Kidney tubule cell (primary cell): Measurements from ENCODE around the gene RNF180.
A peak's percentile ranks its signal among the peaks of the same experiment; 100 is the strongest.
"Not testable (repeated sequence)": the region's sequence is repeated elsewhere in the genome, so short reads cannot be mapped to it uniquely, and the experiment has no call there.

ENCODE experiments used
- DNase-seq: peaks from one replicate; pipeline ENCODE4 v3.0.0-alpha.2; 2018; ENCODE audit warnings: low spot score

RNF180 gene

DNA sequence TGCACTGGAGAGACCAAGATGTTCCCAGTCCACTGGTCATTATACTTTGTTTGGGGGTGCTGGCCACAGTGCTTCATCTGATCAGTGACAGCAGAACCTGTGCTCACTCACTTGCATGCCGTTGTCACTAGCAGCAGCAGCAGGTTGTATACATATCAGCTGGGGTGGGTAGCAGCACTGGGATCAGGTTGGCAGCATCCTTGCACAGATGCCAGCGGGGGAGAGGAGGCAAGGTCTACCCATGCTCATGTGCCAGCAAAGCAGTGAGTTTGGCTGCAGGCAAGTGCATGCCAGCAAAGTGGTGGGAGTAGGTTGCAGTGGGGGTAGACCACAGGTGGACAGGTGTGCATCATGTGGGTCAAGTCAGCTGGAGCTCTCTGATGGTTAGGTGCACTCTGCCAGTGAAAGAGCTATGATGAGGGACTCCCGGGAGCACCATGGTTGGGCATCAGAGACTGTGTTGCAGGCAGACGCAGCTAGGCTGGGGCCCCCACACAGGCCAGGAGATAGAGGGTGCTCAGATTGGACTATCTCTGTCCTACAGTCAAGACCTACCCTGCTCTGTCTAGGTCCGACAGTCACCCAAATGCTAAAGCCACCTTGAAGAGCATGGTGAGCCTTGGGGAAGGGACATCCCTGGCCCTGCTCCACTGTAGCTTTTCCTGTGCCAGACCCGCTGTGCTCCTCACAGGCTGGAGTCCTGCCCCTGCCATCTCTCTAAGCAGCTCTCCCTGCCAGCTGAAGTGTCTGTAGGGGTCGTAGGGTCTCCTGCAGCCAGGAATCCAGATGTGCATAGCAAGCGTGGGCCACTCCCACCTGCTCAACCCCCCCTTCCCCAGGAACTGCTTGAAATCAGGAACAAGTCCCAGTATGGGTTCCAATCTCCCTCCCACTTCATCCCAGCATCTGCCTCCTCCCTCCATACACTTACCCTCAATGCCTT is 119.8 kb downstream of the RNF180 start:
- DNase-seq, result no peak

DNA sequence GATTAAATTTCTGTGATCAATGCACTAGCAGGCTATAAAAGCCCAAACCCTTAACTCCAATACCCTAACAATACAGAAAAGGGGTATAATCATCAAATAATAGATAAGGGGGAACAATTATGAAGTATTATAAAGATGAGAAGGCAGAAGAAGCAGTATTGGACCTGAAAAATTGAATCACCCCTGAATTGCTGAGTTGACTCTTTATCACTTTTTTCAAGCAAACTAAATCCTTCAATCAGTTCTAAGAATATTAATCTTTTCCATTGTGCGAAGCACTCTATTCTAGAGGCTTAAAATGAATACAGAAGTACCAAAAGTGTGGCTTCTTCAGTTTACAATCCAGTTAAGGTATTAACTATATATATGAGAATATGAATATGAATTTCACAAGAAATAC is 120.7 kb downstream of the RNF180 start:
- DNase-seq, result no peak

DNA sequence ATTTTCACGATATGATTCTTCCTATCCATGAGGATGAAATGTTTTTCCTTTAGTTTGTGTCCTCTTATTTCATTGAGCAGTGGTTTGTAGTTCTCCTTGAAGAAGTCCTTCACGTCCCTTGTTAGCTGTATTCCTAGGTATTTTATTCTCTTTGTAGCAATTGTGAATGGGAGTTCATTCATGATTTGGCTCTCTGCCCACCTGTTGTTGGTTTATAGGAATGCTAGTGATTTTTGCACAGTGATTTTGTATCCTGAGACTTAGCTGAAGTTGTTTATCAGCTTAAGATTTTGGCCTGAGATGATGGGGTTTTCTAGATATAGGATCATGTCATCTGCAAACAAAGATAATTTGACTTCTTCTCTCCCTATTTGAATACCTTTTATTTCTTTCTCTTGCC is 122.9 kb downstream of the RNF180 start:
- DNase-seq, result not testable (repeated sequence)

DNA sequence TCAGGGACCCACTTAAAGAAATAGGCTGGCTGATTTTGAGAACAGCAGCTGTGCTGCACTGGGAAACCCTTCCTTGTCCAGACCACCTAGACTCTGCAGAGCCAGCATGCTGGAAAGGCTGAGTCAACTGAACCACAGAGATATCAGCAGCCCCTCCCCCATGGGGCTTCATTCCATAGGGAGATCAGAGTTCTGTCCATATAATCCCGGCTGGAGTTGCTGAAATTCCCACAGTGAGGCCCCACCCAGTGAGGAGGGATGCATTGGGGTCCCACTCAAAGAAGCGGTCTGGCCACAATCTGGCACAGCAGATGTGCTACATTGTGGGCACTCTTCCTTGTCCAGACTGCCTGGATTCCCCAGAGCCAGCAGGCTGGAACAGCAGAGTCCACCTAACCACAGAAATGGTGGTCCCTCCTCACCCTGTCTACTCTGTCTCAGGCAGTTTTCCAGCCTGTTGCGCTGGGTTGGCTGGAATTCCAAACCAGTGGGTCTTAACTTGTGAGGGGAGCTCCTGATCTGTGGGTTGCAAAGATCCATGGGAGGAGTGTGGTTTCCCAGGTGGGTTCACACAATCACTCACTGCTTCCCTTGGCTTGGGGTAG is 127.1 kb downstream of the RNF180 start:
- peak; percentile 82 for DNase-seq

DNA sequence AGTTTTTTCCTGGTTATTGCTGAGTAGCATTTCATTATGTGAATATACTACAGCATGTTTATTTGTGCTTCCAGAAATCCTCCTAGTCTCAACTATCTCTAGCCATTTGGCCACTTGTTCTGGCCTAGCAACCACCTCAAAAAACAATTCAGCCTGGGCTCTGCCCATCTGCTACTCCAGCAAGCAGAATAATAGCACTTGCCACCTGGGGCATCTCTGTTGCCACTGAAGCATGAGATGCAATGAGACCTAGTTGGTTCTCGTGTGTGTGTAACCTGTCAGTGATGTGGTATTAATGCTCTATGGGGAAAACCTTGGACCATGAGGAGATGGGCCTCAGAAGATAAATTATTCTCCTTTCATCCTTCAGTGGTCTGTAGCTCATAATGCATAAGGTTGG is 129.5 kb downstream of the RNF180 start:
- DNase-seq, result peak; percentile 1

DNA sequence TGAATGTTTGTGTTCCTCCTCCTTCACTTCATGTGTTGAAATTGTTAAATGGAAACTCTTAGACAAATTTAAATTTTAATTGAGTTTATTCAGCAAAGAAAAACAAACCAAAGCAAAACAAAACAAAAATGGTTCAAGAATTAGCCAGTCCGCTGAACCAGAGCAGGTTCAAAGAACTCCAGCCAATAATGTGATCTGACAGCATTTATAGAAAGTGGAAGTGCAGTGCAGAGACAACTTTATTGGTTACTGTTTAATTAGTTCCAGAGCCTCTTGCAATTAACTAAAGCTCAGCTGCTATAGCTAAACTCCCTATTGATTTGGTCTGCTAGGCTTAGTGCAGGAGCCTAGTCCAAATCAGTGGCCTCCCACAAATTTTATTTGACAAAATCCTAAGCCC is 132.9 kb downstream of the RNF180 start:
- no peak for DNase-seq

DNA sequence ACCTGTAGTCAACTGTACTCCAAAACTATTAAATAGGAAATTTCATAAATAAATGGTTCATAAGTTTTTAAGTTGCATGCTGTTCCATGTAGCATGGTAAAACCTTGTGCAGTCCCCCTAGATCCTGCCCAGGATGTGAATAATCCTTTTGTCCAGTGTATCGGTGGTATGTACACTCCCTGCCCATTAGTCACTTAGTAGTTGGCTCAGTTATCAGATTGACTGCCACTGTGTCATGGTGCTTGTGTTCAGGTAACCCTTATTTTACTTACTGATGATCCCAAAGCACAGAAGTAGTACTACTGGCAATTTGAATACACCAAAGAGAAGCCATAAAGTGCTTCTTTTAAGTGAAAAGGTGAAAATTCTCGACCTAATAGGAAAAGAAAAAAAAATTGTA is 134.2 kb downstream of the RNF180 start:
- peak; percentile 80 for DNase-seq

DNA sequence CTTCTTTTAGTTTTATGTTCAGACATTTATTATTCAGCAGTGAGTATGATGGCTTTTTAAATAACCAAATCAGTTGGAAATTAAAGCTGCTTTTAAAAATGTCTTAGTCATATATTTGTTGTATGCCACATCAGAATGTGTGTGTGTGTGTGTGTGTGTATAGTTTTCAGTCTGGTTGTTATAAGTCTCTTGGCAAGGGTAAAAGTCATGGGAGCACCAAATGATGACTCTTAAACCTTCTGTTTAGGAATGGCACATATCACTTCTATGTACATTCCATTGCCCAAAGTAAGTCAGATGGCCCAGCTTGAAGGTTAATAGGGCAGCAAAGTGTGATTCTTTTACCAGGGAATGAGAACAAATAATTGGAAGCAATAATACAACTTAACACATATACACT is 135.9 kb downstream of the RNF180 start:
- DNase-seq, result peak; percentile 59

DNA sequence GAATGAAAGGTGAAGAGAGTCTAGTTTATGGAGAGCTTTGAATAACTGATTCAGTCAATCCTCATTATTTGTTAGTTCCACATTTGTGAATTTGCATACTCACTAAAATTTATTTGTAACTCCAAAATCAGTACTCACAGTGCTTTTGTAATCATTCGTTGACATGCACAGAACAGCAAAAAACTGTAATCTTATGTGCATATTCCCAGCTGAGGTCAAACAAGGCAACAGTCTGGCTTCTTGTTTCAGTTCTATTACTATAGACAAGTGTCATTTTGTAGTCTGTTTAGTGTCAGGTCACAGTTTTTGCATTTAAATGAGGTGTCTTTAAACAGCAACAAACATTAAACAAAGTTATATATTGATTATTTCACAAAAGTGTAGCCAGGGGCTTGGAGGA is 142.5 kb downstream of the RNF180 start:
- no peak for DNase-seq

DNA sequence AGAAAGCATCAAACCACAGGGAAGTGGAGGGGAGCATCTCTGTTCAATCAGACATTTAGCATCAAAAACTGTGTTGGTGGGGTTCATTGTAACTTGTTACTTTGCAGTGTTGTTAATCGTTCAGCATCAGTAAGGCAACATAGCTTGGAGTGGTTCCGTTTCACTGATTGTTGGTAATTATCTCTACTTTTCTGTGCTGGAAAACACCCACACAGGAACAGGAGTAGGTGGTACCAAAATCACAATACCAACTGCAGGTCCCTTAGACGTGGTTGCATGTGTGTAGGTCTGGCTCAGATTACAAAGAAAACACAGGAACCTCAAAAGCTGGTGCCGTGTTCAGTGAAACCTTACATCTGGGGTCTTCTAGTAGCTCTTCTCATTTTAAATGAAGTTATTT is 146.8 kb downstream of the RNF180 start:
- DNase-seq, result no peak

DNA sequence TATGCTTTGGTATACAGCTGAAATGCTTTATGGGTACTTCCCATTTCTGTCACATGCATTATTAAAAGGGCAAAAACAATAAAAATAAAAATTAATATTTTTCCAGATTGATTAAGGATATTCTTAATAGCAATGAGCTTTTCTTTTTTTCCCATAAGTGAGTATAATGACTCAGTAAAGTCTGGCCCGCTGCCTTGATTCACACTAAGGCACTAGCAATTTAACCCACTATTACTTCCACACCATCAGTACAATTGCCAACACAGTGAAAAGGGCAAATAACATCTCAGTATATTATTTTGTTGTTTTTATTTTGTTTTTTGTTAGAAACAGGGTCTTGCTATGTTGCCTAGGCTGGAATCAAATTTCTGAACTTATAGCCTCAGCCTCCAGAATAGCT is 150.1 kb downstream of the RNF180 start:
- DNase-seq, result no peak

DNA sequence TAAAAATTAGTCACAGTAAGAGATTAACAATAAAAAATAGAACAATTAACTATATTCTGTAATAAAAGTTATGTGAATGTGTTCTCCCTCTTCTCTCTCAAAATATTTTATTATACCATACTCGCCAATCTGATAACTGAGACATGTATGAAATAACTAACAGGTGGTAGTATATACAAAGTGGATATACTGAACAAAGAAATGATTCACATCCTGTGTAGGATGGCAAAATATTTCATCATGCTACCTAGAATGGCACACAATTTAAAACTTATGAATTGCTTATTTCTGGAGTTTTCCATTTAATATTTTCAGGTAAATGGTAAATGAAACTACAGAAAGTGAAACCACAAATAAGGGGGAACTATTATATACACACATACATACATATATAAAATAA is 152.5 kb downstream of the RNF180 start:
- peak; percentile 19 for DNase-seq

DNA sequence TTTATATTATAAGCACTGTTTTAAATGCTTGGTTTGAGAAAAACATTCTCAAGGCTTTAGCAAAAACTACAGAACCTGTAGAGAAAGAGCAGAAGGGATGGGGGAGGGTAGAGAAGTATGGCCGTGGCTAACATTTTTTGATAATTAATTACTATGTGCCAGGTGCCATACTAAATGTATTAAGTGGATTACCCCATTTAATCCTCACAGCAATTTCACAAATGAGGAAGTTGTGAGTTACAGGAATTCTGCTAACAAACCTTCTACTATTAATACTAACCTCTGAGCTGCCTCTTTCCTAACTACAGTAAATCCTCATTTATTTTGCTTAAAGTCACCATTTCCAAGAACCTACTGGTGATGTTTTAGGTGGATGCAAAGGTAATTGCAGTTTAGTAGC is 157.9 kb downstream of the RNF180 start:
- DNase-seq, result no peak

DNA sequence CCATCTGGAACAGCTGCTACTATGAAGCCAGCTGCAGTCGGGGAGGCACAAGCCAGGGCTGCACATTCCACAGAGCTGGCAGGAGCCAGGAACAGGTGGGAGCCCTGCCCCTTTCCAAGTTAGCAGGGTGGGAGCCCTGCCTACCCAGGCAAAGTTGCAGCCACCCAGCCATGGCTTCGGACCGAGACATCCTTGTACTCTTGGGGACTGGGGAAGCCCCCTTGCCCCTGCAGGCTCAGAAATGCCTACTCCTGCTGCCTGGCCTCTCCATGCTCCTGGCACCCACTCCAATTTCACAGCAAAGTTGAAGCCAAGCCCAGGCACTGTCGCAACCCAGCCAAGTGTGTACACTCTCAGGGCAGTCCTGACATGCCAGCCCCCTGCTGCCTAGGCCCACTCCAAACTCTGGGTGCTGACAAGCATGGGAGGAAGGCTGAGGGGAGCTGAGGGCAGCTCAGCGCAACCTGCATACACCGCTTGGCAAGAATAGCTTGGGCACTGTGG is 165.1 kb downstream of the RNF180 start:
- no peak for DNase-seq

DNA sequence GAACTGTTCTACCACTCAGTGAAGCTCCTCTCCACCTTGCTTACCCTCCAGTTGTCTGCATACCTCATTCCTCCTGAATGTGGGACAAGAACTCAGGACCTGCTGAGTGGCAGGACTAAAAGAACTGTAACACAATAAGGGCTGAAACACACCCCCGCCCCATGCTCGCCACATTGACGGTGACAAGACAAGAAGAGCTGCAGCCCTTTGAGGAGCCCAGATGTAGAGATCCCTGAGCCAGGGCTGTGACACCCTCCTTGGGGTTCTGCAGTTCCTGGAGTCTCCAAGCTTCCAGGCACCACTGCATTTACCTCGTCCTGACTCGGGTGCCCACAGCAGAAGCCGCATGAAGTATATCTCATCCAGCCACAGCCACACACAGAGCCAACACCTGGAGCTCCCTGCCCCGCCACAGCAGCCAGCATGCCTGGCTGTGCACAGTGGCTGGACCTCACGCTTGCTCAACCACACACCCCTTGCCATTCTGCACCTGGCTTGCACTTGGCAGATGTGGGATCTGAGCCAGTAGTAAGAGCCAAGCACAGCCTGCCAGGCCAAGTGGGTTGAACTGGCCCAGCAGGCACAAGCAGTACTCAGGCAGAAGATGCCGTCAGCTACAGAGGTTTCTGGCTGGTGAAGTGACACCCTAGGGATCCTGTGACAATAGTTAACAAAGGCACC is 166.1 kb downstream of the RNF180 start:
- no peak for DNase-seq

DNA sequence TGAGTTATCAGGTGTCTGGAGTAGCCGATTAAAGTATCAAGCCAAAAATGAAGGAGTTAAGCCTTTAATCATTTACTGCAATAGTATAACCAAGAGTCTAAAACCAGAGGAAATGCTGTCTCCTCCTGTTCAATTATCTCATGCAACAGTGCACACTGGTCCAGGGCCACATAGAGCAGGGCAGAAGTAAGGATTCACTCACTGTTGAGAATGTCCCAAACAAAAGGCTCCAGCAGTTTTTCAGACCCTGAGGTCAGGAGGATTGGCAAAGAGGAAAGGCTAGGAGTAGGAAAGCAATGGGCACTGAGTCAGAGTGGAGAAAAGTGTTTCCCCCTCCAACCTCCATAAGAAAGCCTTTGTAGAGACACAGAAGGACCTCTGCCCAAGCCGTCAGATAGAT is 168.2 kb downstream of the RNF180 start:
- DNase-seq, result peak; percentile 74

DNA sequence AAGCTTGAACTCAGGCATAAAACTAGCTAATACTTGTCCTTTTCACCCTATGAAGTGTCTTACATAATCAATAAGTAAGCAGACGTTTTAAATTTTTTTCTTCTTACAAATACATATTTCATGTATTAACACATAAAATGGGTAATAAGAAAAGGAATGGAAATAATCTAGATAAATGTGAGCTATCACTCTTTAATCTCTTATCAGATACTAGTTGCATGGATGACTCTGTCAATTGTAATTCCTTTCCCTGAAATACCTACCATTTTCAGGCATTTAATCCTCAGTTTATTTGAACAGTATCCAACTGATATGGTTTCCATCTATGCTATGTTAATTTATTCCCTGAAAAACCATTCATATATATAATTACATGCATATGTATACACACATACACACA is 174.1 kb downstream of the RNF180 start:
- DNase-seq, result no peak

DNA sequence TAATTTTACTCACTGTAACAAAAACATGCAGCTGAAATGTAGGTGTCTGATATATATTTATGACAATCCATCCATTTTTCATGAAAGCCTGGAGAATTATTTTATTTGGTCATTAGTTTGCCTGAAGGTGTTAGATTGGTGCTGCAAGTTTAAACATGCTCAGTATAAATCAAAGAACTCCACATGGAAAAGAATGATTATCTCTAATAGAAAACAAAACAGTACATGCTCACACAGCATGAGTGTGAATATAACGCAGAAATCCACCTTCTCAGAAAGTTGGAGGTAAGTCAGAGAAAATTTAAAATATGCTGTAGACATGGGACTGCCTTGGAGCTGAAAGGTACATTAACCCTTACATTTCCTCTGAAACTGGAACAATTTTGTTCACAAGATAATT is 174.7 kb downstream of the RNF180 start:
- DNase-seq, result no peak

DNA sequence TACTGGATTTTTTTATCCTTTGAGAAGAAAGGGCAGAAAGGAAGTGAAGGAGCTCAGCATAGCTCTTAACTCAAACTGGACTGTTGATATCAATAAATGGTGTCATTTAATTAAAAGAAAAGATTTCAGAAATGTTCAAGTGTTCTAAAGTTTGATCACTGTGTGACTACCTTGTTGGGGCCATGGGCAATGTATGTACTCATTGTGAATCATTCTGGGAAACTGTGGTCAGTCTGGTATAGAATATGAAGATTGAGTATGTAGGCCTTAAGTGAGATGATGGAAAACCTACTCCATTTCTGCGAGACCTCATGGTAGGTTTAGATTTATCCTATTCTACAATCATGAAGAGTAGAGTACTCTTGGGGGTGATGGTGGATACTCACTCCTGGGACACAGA is 175.7 kb downstream of the RNF180 start:
- no peak for DNase-seq

DNA sequence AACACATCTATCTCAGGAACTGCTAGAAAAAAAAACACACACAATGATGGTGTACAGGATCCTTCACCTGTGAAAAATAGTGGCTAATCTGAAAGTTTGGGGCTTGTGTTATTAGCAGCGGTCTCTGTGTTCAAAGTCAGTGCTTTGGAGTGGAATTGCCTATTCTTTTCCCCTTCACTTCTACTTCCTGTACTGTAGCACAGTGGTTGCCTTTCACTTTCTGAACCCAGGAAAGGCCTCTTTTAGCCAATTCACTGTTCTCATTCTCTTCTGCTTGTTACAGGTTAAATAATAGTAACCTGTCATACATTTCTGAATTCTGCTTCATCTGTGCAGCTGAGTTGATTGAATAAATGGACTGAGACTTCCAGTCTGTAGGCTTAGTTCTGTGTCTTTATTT is 178.9 kb downstream of the RNF180 start:
- no peak for DNase-seq

DNA sequence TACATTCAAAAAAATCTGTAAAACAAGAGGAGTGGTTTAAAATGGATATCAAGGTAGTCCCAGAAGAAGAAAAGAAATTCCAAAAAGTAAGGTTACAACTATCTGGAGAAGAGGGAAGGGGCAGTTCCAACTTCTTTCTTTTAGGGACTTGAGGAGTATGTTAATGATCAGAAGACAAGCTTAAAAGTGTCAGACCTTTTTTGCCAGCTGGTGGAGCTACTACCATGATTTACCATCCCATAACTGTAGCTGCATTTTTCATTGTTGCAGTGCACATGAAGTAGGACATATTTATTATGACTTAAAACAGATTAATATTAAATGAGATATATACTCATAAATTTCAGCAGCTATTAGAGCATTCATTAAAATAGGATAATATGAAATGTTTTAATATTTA is 181.7 kb downstream of the RNF180 start:
- no peak for DNase-seq

DNA sequence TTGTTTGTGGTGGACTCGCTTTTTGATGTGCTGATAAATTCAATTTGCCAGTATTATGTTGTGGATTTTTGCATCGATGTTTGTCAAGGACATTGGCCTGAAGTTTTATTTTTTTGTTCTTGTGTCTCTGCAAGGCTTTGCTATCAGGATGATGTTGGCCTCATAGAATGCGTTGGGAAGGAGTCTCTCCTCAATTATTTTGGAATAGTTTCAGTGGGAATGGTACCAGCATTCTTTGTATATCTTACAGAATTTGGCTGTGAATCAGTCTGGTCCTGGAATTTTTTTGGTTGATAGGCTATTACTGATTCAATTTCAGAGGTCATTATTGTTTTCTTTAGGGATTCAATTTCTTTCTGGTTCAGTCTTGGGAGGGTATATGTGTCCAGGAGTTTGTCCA is 198.8 kb downstream of the RNF180 start:
- DNase-seq, result no peak

DNA sequence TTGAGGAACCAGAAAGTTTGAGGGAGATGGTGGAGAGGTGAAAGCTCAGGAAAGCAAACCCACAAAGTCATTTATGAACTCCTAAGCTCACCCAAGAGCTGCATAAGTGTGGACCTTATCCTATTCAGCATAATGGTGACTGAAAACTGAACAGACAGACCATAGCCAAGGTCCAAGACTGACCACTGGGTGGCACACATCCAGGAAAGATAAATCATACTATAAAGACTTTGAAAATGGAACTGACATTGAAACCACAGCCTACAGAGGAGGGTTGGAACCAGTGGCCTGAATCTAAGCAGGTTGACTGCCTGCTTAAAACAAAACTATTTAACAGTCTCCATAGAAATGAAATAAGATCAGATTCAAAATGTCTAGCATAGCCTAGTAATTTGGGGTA is 219.1 kb downstream of the RNF180 start:
- DNase-seq, result peak; percentile 70
